K562 (cell line): ENCODE results near the gene TMPRSS7. TPM values are rescaled to one million over a fixed set of nuclear protein-coding genes. Genes with fewer than 3 reads are reported as not detected.

Source experiments
- ATAC-seq: fragments of 200-7000 bp; cut with Tn5 transposase; 3 replicates; pipeline ENCODE4 v1.9.1; 2020; ENCODE audit warnings: moderate library complexity
- BruUV-seq: library from RNA; stranded (reverse); fragments of 400-500 nt; replicated peaks from 2 replicates; lab custom pipeline; 2021; lab: Mats Ljungman, UMichigan
- CTCF ChIA-PET: fragments of 300-600 bp; formaldehyde crosslinking; extraction: SDS; loops from one replicate; lab custom pipeline; 2021; ENCODE audit warnings: low intra/inter-chr PET ratio; lab: Yijun Ruan, JAX
- POLR2A ChIA-PET: fragments of 300-600, 350-650 bp; sonication (Branson Sonifier 250); formaldehyde crosslinking; extraction: SDS; loops from one replicate; lab custom pipeline; 2021; ENCODE audit warnings: antibody characterized with exemption, inconsistent platforms; lab: Yijun Ruan, JAX
- DNase-seq, 4 experiments: peaks; one replicate each; pipeline versions ENCODE4 v3.0.0 to v3.0.0-alpha.2; 2011 to 2018; ENCODE audit warnings: low spot score in 3 of 4, mixed read lengths in 3 of 4; ENCODE audit errors: extremely low read depth in 1 of 4
- FAIRE-seq: peaks from 2 replicates; lab custom pipeline; 2011; peaks lifted over from hg19 to GRCh38; lab: Jason Lieb, UNC
- H2AFZ ChIP-seq: 2 replicates; pipeline ENCODE4 v1.6.0; 2011; ENCODE audit warnings: low read depth, low read length, control low read depth, inconsistent platforms
- H3K27ac ChIP-seq: fragments of 200-600 bp; 3 replicates; pipeline ENCODE4 v1.8.0; 2011; ENCODE audit warnings: low read depth, mild to moderate bottlenecking, control low read depth, inconsistent platforms, low read length, moderate library complexity, mixed read lengths; ENCODE audit errors: extremely low read depth
- H3K27me3 ChIP-seq, 2 experiments: fragments of 300-600 bp in 1 of 2; 2 replicates in 1 of 2; 3 replicates in 1 of 2; pipeline versions ENCODE4 v1.6.0 to v1.8.0; 2011; ENCODE audit warnings: inconsistent platforms in 2 of 2, low read length in 2 of 2, mild to moderate bottlenecking in 1 of 2, mixed read lengths in 1 of 2, moderate library complexity in 1 of 2; ENCODE audit not compliant: control insufficient read depth in 2 of 2, insufficient read depth in 2 of 2
- H3K36me3 ChIP-seq: fragments of 300-600 bp; 3 replicates; pipeline ENCODE4 v1.8.0; 2011; ENCODE audit warnings: mild to moderate bottlenecking, low read length, inconsistent platforms; ENCODE audit not compliant: control insufficient read depth, insufficient read depth
- H3K4me1 ChIP-seq, 2 experiments: fragments of 200-600 bp in 1 of 2; replicated peaks in 1 of 2; 2 replicates in 1 of 2; 3 replicates in 1 of 2; pipeline versions ENCODE4 v1.5.1 to v1.8.0; 2011; ENCODE audit warnings: inconsistent platforms in 2 of 2, low read length in 2 of 2, mild to moderate bottlenecking in 1 of 2, mixed read lengths in 1 of 2, moderate library complexity in 1 of 2; ENCODE audit not compliant: control insufficient read depth in 2 of 2, insufficient read depth in 2 of 2
- H3K4me2 ChIP-seq: 2 replicates; pipeline ENCODE4 v1.6.1; 2011; ENCODE audit warnings: low read length, control low read depth, inconsistent platforms, mixed read lengths; ENCODE audit not compliant: insufficient read depth
- H3K4me3 ChIP-seq: fragments of 200-600 bp; sonication (generic), shearing (Covaris generic); 2 replicates; pipeline ENCODE4 v1.5.1; 2016; ENCODE audit warnings: control low read depth, inconsistent platforms
- H3K79me2 ChIP-seq: fragments of 200-600 bp; 3 replicates; pipeline ENCODE4 v1.8.0; 2011; ENCODE audit warnings: low read length, inconsistent platforms; ENCODE audit not compliant: control insufficient read depth, insufficient read depth
- H3K9ac ChIP-seq, 2 experiments: 2 replicates each; pipeline versions ENCODE4 v1.6.0 to v1.6.1; 2011; ENCODE audit warnings: low read depth in 2 of 2, low read length in 2 of 2, control low read depth in 1 of 2, inconsistent platforms in 1 of 2, mild to moderate bottlenecking in 1 of 2, mixed read lengths in 1 of 2; ENCODE audit not compliant: insufficient read depth in 1 of 2
- H3K9me1 ChIP-seq: one replicate; pipeline ENCODE4 v1.6.0; 2011; ENCODE audit warnings: inconsistent platforms, mild to moderate bottlenecking, low read length, moderate library complexity; ENCODE audit not compliant: control insufficient read depth, insufficient read depth
- H3K9me3 ChIP-seq: replicated peaks from 2 replicates; pipeline ENCODE4 v1.5.1; 2011; ENCODE audit warnings: low read depth, low read length, inconsistent platforms; ENCODE audit not compliant: control insufficient read depth, insufficient read depth
- H4K20me1 ChIP-seq: replicated peaks from 2 replicates; pipeline ENCODE4 v1.6.1; 2011; ENCODE audit warnings: low read length, inconsistent platforms, mixed read lengths; ENCODE audit not compliant: control insufficient read depth, insufficient read depth
- CAMTA2 ChIP-seq: fragments of 250-450 bp; sonication (Bioruptor Pico); conservative IDR thresholded peaks from 2 replicates; pipeline ENCODE4 v1.5.1; 2022
- DNMT1 ChIP-seq: fragments of 450-650 bp; IDR thresholded peaks from 2 replicates; pipeline ENCODE4 v1.6.1; 2016; ENCODE audit warnings: antibody characterized with exemption, mild to moderate bottlenecking
- FOXA1 ChIP-seq: fragments of 450-650 bp; IDR thresholded peaks from 2 replicates; pipeline ENCODE4 v1.6.1; 2016; ENCODE audit warnings: mild to moderate bottlenecking, borderline replicate concordance
- GABPB2 ChIP-seq: fragments of 250-450 bp; sonication (Bioruptor Pico); conservative IDR thresholded peaks from 2 replicates; pipeline ENCODE4 v1.5.1; 2021; ENCODE audit warnings: mild to moderate bottlenecking
- KAT7 ChIP-seq: sonication (generic); formaldehyde crosslinking; IDR thresholded peaks from 2 replicates; pipeline ENCODE4 v1.8.0; 2022; ENCODE audit warnings: missing genetic modification reagents, mild to moderate bottlenecking, borderline replicate concordance
- MEF2A ChIP-seq: IDR thresholded peaks from 2 replicates; pipeline ENCODE4 v1.6.1; 2011; ENCODE audit warnings: low read depth, mild to moderate bottlenecking, low read length, moderate library complexity; ENCODE audit not compliant: control insufficient read depth
- POLR2A ChIP-seq: fragments of 450-650 bp; conservative IDR thresholded peaks from 2 replicates; pipeline ENCODE4 v1.6.1; 2016
- POU5F1 ChIP-seq: fragments of 150-350 bp; IDR thresholded peaks from 2 replicates; pipeline ENCODE4 v1.6.1; 2014; ENCODE audit warnings: borderline replicate concordance, low read length, low read depth, mild to moderate bottlenecking; ENCODE audit not compliant: partially characterized antibody
- RAD21 ChIP-seq, 2 experiments: fragments of 250-450 bp in 1 of 2; fragments of 450-650 bp in 1 of 2; sonication (Bioruptor Pico) in 1 of 2; formaldehyde crosslinking in 1 of 2; IDR thresholded peaks in 1 of 2; conservative IDR thresholded peaks in 1 of 2; 2 replicates each; pipeline versions ENCODE4 v1.4.0 to v1.8.0; 2020 to 2022; ENCODE audit warnings: mild to moderate bottlenecking in 2 of 2, moderate library complexity in 1 of 2
- SMARCA4 ChIP-seq: fragments of 450-650 bp; IDR thresholded peaks from 2 replicates; pipeline ENCODE4 v1.6.1; 2016
- THRAP3 ChIP-seq: fragments of 450-650 bp; IDR thresholded peaks from 2 replicates; pipeline ENCODE4 v1.6.1; 2016; ENCODE audit warnings: mild to moderate bottlenecking, inconsistent platforms, borderline replicate concordance
- ZBED1 ChIP-seq: IDR thresholded peaks from 2 replicates; pipeline ENCODE4 v1.6.1; 2014
- ZNF124 ChIP-seq: sonication (generic); formaldehyde crosslinking; IDR thresholded peaks from 2 replicates; pipeline ENCODE4 v1.8.1; 2022; ENCODE audit warnings: missing genetic modification reagents
- ZNF57 ChIP-seq: fragments of 450-650 bp; formaldehyde crosslinking; IDR thresholded peaks from 2 replicates; pipeline ENCODE4 v1.4.0; 2020; ENCODE audit warnings: mild to moderate bottlenecking, moderate library complexity
- ZNF699 ChIP-seq: fragments of 250-450 bp; sonication (Bioruptor Pico); IDR thresholded peaks from 2 replicates; pipeline ENCODE4 v1.8.0; 2021; ENCODE audit warnings: mild to moderate bottlenecking, moderate library complexity; ENCODE audit not compliant: insufficient replicate concordance
- ZNF778 ChIP-seq: fragments of 450-650 bp; formaldehyde crosslinking; IDR thresholded peaks from 2 replicates; pipeline ENCODE4 v1.4.0; 2020; ENCODE audit warnings: mild to moderate bottlenecking, moderate library complexity
- ZSCAN29 ChIP-seq: fragments of 450-650 bp; IDR thresholded peaks from 2 replicates; pipeline ENCODE4 v1.6.1; 2017
- WGBS: fragments of 100-300 bp; shearing (Covaris generic); methylation state at CpG from one replicate; pipeline ENCODE4 v1.1.6; 2016; ENCODE audit warnings: low coverage, mixed read lengths; ENCODE audit not compliant: insufficient coverage; ENCODE audit errors: missing lambda C conversion rate; 5-methylcytosine and 5-hydroxymethylcytosine counted together
- in situ Hi-C: fragments of 300-500 bp; cut with MboI; formaldehyde crosslinking; loops from 4 replicates; pipeline ENCODE4 v1.15.0; 2018; ENCODE audit warnings: inconsistent platforms, mixed read lengths
- intact Hi-C: fragments of 100-400 bp; cut with micrococcal nuclease; formaldehyde crosslinking; loops from 2 replicates; pipeline ENCODE4 v1.14.2; 2022
- polyA plus RNA-seq, 8 experiments: library from polyadenylated mRNA; depleted of rRNA in 4 of 8; stranded (reverse) in 5 of 8; unstranded in 3 of 8; fragments of >200 nt; fragmentation: Nextera tagmentation in 2 of 8; fragmentation: Illumina TruSeq in 1 of 8; extraction: Ambion mirVana in 2 of 8; extraction: Trizol in 1 of 8; gene quantifications; 2 replicates each; pipeline versions ENCODE4 v1.2.1 to v1.2.3, GENCODE V29; 2011 to 2014; ENCODE audit warnings: inconsistent platforms in 1 of 8, missing spikeins in 1 of 8
- total RNA-seq, 7 experiments: library from RNA; depleted of rRNA in 6 of 7; stranded (reverse); fragments of >200 nt in 6 of 7; fragmentation: Illumina TruSeq in 2 of 7; extraction: Trizol in 2 of 7; gene quantifications; 2 replicates each; pipeline versions ENCODE4 v1.2.1 to v1.2.3, GENCODE V29; 2011 to 2021; ENCODE audit warnings: low replicate concordance in 1 of 7
- TF ChIP-seq, protein P1 (sequence below): sonication (generic); formaldehyde crosslinking; IDR thresholded peaks from 2 replicates; pipeline ENCODE4 v1.8.0; 2022; ENCODE audit warnings: mild to moderate bottlenecking, missing genetic modification reagents
- TF ChIP-seq, protein P2 (sequence below): fragments of 450-650 bp; conservative IDR thresholded peaks from 2 replicates; pipeline ENCODE4 v1.6.1; 2016; ENCODE audit warnings: missing genetic modification characterization, low read depth, mild to moderate bottlenecking, control low read depth, missing compliant biosample characterization
- TF ChIP-seq, protein P3 (sequence below): fragments of 250-450 bp; sonication (Bioruptor Pico); IDR thresholded peaks from 2 replicates; pipeline ENCODE4 v1.6.1; 2021; ENCODE audit warnings: mild to moderate bottlenecking
- TF ChIP-seq, protein P4 (sequence below): sonication (generic); formaldehyde crosslinking; IDR thresholded peaks from 2 replicates; pipeline ENCODE4 v1.8.1; 2022; ENCODE audit warnings: missing genetic modification reagents

Gene TMPRSS7
- total and polyA plus RNA-seq, 9 of the 15 experiments (the other 6 are each of a cell fraction or from before 2014, with no cell fraction given): not detected

DNA sequence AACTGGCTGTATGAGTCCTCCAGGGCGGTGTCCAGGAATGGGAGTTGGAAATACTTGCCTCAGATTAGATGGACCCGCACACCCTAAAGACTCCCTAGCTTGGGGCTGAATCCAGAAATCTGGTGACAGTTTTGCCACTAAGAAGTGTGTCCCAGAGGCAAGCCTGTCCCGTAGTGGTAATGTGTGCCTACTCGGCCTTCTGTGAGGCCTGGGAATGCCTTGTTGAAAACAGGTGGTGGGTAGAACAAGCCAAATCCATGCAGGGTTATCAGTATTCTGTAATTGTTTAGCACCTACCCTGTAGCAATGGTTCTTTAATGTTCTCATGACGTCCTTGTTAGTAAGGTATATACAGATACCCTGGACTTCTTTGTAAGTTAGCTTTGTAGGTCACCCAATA, 53.2 kb downstream of the TMPRSS7 start (continued):
- TF ChIP-seq, protein P1, sequence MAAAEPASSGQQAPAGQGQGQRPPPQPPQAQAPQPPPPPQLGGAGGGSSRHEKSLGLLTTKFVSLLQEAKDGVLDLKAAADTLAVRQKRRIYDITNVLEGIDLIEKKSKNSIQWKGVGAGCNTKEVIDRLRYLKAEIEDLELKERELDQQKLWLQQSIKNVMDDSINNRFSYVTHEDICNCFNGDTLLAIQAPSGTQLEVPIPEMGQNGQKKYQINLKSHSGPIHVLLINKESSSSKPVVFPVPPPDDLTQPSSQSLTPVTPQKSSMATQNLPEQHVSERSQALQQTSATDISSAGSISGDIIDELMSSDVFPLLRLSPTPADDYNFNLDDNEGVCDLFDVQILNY (CRISPR knock-in tag): no peak
- TF ChIP-seq FOXA1: no peak
- TF ChIP-seq ZNF778 (CRISPR knock-in tag): no peak
- TF ChIP-seq KAT7 (CRISPR knock-in tag): no peak
- no peak for TF ChIP-seq RAD21 (CRISPR knock-in tag; conservative IDR thresholded peaks at IDR 0.05 in 1 of 2, IDR thresholded peaks at IDR 0.05 in 1 of 2)
- no peak for TF ChIP-seq ZNF124 (CRISPR knock-in tag)
- TF ChIP-seq, protein P2, sequence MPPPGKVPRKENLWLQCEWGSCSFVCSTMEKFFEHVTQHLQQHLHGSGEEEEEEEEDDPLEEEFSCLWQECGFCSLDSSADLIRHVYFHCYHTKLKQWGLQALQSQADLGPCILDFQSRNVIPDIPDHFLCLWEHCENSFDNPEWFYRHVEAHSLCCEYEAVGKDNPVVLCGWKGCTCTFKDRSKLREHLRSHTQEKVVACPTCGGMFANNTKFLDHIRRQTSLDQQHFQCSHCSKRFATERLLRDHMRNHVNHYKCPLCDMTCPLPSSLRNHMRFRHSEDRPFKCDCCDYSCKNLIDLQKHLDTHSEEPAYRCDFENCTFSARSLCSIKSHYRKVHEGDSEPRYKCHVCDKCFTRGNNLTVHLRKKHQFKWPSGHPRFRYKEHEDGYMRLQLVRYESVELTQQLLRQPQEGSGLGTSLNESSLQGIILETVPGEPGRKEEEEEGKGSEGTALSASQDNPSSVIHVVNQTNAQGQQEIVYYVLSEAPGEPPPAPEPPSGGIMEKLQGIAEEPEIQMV (tag): no peak

DNA sequence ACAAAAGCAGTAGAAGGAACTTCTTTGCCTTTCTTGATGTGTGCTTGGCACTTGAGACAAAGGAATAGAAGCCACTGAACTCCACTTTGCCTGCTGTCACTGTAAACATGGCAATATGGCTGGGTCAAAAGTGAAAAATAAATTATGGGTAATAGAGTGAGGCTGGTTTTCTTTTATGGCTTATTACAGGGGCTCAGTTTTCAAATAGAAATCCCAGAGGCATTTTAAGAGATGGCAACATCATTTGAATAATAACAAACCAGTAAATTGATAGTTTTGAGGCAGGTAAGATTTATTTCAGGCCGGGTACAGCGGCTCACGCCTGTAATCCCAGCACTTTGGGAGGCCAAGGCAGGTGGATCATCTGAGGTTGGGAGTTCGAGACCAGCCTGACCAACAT, 54.4 kb downstream of the TMPRSS7 start:
- intact Hi-C loops: no loop called here
- Histone ChIP-seq H4K20me1 (no peaks in the 10 kb centered on the region), H3K27me3 (no peaks in the 10 kb centered on the region), H2AFZ (no peak overlapping the region), H3K9me1 (no peaks in the 10 kb centered on the region), H3K27ac (no peak overlapping the region), H3K4me2 (no peak overlapping the region), H3K4me1 (peaks cover 5 to 13% of the 10 kb centered on the region in 2 experiments; a peak in 4 of 5 replicates), H3K9me3 (no peaks in the 10 kb centered on the region), H3K36me3 (no peaks in the 10 kb centered on the region), H3K79me2 (no peaks in the 10 kb centered on the region), H3K9ac (no peak overlapping the region), H3K4me3 (no peak overlapping the region)
- FAIRE-seq (no peak), DNase-seq (no peak), ATAC-seq (no peak)
- 50% methylated on average over 3 of the region's 4 CpGs for WGBS
- CTCF ChIA-PET: no interaction called here
- POLR2A ChIA-PET: interaction anchor here (1.2 kb wide), 1 partner anchor 9 kb away, joined by 3 read pairs; no protein-coding TSS in a partner anchor
- in situ Hi-C loops: no loop called here
- BruUV-seq: no TSS peak
- no peak for TF ChIP-seq SMARCA4
- no peak for TF ChIP-seq GABPB2 (CRISPR knock-in tag)
- TF ChIP-seq, protein P3, sequence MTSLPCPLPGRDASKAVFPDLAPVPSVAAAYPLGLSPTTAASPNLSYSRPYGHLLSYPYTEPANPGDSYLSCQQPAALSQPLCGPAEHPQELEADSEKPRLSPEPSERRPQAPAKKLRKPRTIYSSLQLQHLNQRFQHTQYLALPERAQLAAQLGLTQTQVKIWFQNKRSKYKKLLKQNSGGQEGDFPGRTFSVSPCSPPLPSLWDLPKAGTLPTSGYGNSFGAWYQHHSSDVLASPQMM (CRISPR knock-in tag): no peak
- no peak for TF ChIP-seq ZNF57
- TF ChIP-seq ZBED1: no peak
- TF ChIP-seq POLR2A: no peak
- no peak for TF ChIP-seq THRAP3
- TF ChIP-seq MEF2A: no peak
- no peak for TF ChIP-seq ZNF699
- no peak for TF ChIP-seq DNMT1
- TF ChIP-seq ZSCAN29: no peak
- TF ChIP-seq POU5F1: no peak
- TF ChIP-seq, protein P4, sequence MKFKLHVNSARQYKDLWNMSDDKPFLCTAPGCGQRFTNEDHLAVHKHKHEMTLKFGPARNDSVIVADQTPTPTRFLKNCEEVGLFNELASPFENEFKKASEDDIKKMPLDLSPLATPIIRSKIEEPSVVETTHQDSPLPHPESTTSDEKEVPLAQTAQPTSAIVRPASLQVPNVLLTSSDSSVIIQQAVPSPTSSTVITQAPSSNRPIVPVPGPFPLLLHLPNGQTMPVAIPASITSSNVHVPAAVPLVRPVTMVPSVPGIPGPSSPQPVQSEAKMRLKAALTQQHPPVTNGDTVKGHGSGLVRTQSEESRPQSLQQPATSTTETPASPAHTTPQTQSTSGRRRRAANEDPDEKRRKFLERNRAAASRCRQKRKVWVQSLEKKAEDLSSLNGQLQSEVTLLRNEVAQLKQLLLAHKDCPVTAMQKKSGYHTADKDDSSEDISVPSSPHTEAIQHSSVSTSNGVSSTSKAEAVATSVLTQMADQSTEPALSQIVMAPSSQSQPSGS (CRISPR knock-in tag): no peak
- TF ChIP-seq CAMTA2: no peak
